Measurements from ENCODE around the gene ALDH3A2.

- TF ChIP-seq CTCF (IDR thresholded peaks at IDR 0.05) (no peak), POLR2A (IDR thresholded peaks at IDR 0.05) (no peak)
Observed at GRCh38 chr17:19716108-19717030, 67.8 kb downstream of the ALDH3A2 start, which contains the start of gene SLC47A2.

Measured in testis (tissue), 2 donors.